SK-N-SH treated with all-trans-retinoic acid at 6 μM for 48 hours (cell line): Measurements from ENCODE around the gene HMGN4.

ENCODE experiments used
- ATAC-seq: fragments of 200-7000 bp; cut with Tn5 transposase; 3 replicates; pipeline ENCODE4 v1.9.1; 2020; ENCODE audit warnings: mild to moderate bottlenecking, moderate library complexity
- ARNTL ChIP-seq: fragments of 450-650 bp; formaldehyde crosslinking; IDR thresholded peaks from 2 replicates; pipeline ENCODE4 v1.5.0; 2020; ENCODE audit warnings: low read depth, mild to moderate bottlenecking, moderate library complexity, borderline replicate concordance
- BACH2 ChIP-seq: fragments of 250-450 bp; sonication (Bioruptor Pico); IDR thresholded peaks from 2 replicates; pipeline ENCODE4 v1.9.0; 2021; ENCODE audit warnings: mild to moderate bottlenecking, borderline replicate concordance
- CSDC2 ChIP-seq: fragments of 250-450 bp; sonication (Bioruptor Pico); IDR thresholded peaks from 2 replicates; pipeline ENCODE4 v1.5.0; 2020; ENCODE audit warnings: mild to moderate bottlenecking, moderate library complexity
- ESRRG ChIP-seq: fragments of 250-450 bp; sonication (Bioruptor Pico); IDR thresholded peaks from 2 replicates; pipeline ENCODE4 v1.6.1; 2021; ENCODE audit warnings: mild to moderate bottlenecking
- ISL1 ChIP-seq: fragments of 250-450 bp; sonication (Bioruptor Pico); IDR thresholded peaks from 2 replicates; pipeline ENCODE4 v2.1.2; 2022; ENCODE audit warnings: mild to moderate bottlenecking, moderate library complexity
- OSR1 ChIP-seq: fragments of 250-450 bp; sonication (Bioruptor Pico); IDR thresholded peaks from 2 replicates; pipeline ENCODE4 v1.8.0; 2022; ENCODE audit warnings: moderate library complexity, mild to moderate bottlenecking, inconsistent platforms
- POU6F1 ChIP-seq: fragments of 250-450 bp; sonication (Bioruptor Pico); IDR thresholded peaks from 2 replicates; pipeline ENCODE4 v1.8.0; 2021; ENCODE audit warnings: low read depth, mild to moderate bottlenecking, moderate library complexity, borderline replicate concordance
- PPARA ChIP-seq: fragments of 250-450 bp; sonication (Bioruptor Pico); IDR thresholded peaks from 2 replicates; pipeline ENCODE4 v1.5.0; 2020; ENCODE audit warnings: mild to moderate bottlenecking, borderline replicate concordance
- RARB ChIP-seq: fragments of 250-450 bp; sonication (Bioruptor Pico); IDR thresholded peaks from 2 replicates; pipeline ENCODE4 v1.8.0; 2021; ENCODE audit warnings: mild to moderate bottlenecking, moderate library complexity
- SNAI2 ChIP-seq: fragments of 250-450 bp; sonication (Bioruptor Pico); IDR thresholded peaks from 2 replicates; pipeline ENCODE4 v1.5.0; 2020; ENCODE audit warnings: mild to moderate bottlenecking, moderate library complexity
- TCF4 ChIP-seq: fragments of 250-450 bp; sonication (Bioruptor Pico); IDR thresholded peaks from 2 replicates; pipeline ENCODE4 v1.8.0; 2021; ENCODE audit warnings: mild to moderate bottlenecking, moderate library complexity, borderline replicate concordance
- TSHZ2 ChIP-seq: fragments of 250-450 bp; sonication (Bioruptor Pico); IDR thresholded peaks from 2 replicates; pipeline ENCODE4 v1.5.0; 2020; ENCODE audit warnings: mild to moderate bottlenecking, moderate library complexity
- ZC3H10 ChIP-seq: fragments of 250-450 bp; sonication (Bioruptor Pico); IDR thresholded peaks from 2 replicates; pipeline ENCODE4 v1.5.1; 2021; ENCODE audit warnings: mild to moderate bottlenecking, moderate library complexity
- ZFP3 ChIP-seq: fragments of 250-450 bp; sonication (Bioruptor Pico); IDR thresholded peaks from 2 replicates; pipeline ENCODE4 v1.5.0; 2020; ENCODE audit warnings: mild to moderate bottlenecking, moderate library complexity
- ZFP30 ChIP-seq: fragments of 450-650 bp; formaldehyde crosslinking; IDR thresholded peaks from 2 replicates; pipeline ENCODE4 v1.5.0; 2022; ENCODE audit warnings: mild to moderate bottlenecking, moderate library complexity
- ZNF70 ChIP-seq: fragments of 450-650 bp; formaldehyde crosslinking; IDR thresholded peaks from 2 replicates; pipeline ENCODE4 v1.5.0; 2020; ENCODE audit warnings: mild to moderate bottlenecking, moderate library complexity
- ZNF8 ChIP-seq: fragments of 450-650 bp; formaldehyde crosslinking; IDR thresholded peaks from 2 replicates; pipeline ENCODE4 v1.5.0; 2020; ENCODE audit warnings: mild to moderate bottlenecking, moderate library complexity
- TF ChIP-seq, protein P1 (sequence below): fragments of 250-450 bp; sonication (Bioruptor Pico); IDR thresholded peaks from 2 replicates; pipeline ENCODE4 v1.5.1; 2021; ENCODE audit warnings: mild to moderate bottlenecking, moderate library complexity
- TF ChIP-seq, protein P2 (sequence below): fragments of 250-450 bp; sonication (Bioruptor Pico); IDR thresholded peaks from 2 replicates; pipeline ENCODE4 v1.5.1; 2020; ENCODE audit warnings: low read depth, mild to moderate bottlenecking, moderate library complexity
- TF ChIP-seq, protein P3 (sequence below): fragments of 250-450 bp; sonication (Bioruptor Pico); IDR thresholded peaks from 2 replicates; pipeline ENCODE4 v1.8.0; 2020; ENCODE audit warnings: mild to moderate bottlenecking, moderate library complexity, borderline replicate concordance

HMGN4 gene

GRCh38 chr6:26568601-26569432, 30.7 kb downstream of the HMGN4 start:
- peak; percentile 62 for ATAC-seq
- TF ChIP-seq BACH2 (no peak), ZFP3 (CRISPR knock-in tag) (no peak), TCF4 (no peak), ESRRG (no peak), SNAI2 (no peak), ARNTL (no peak), TSHZ2 (CRISPR knock-in tag) (no peak), PPARA (CRISPR knock-in tag) (no peak), RARB (no peak), ZFP30 (no peak), ZNF70 (no peak), ISL1 (no peak), POU6F1 (CRISPR knock-in tag) (no peak), OSR1 (CRISPR knock-in tag) (no peak), ZNF8 (CRISPR knock-in tag) (no peak), ZC3H10 (CRISPR knock-in tag) (no peak)
- TF ChIP-seq, protein P1, sequence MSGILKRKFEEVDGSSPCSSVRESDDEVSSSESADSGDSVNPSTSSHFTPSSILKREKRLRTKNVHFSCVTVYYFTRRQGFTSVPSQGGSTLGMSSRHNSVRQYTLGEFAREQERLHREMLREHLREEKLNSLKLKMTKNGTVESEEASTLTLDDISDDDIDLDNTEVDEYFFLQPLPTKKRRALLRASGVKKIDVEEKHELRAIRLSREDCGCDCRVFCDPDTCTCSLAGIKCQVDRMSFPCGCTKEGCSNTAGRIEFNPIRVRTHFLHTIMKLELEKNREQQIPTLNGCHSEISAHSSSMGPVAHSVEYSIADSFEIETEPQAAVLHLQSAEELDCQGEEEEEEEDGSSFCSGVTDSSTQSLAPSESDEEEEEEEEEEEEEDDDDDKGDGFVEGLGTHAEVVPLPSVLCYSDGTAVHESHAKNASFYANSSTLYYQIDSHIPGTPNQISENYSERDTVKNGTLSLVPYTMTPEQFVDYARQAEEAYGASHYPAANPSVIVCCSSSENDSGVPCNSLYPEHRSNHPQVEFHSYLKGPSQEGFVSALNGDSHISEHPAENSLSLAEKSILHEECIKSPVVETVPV (CRISPR knock-in tag): no peak
- TF ChIP-seq, protein P2, sequence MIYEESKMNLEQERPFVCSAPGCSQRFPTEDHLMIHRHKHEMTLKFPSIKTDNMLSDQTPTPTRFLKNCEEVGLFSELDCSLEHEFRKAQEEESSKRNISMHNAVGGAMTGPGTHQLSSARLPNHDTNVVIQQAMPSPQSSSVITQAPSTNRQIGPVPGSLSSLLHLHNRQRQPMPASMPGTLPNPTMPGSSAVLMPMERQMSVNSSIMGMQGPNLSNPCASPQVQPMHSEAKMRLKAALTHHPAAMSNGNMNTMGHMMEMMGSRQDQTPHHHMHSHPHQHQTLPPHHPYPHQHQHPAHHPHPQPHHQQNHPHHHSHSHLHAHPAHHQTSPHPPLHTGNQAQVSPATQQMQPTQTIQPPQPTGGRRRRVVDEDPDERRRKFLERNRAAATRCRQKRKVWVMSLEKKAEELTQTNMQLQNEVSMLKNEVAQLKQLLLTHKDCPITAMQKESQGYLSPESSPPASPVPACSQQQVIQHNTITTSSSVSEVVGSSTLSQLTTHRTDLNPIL (CRISPR knock-in tag): no peak

- TF ChIP-seq, protein P3, sequence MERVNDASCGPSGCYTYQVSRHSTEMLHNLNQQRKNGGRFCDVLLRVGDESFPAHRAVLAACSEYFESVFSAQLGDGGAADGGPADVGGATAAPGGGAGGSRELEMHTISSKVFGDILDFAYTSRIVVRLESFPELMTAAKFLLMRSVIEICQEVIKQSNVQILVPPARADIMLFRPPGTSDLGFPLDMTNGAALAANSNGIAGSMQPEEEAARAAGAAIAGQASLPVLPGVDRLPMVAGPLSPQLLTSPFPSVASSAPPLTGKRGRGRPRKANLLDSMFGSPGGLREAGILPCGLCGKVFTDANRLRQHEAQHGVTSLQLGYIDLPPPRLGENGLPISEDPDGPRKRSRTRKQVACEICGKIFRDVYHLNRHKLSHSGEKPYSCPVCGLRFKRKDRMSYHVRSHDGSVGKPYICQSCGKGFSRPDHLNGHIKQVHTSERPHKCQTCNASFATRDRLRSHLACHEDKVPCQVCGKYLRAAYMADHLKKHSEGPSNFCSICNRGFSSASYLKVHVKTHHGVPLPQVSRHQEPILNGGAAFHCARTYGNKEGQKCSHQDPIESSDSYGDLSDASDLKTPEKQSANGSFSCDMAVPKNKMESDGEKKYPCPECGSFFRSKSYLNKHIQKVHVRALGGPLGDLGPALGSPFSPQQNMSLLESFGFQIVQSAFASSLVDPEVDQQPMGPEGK (CRISPR knock-in tag): no peak
- TF ChIP-seq, protein P1 (CRISPR knock-in tag): no peak
- TF ChIP-seq BACH2 (no peak), CSDC2 (CRISPR knock-in tag) (no peak), SNAI2 (no peak), POU6F1 (CRISPR knock-in tag) (no peak), RARB (no peak), ESRRG (no peak), ISL1 (no peak), ARNTL (no peak), TCF4 (no peak), ZFP3 (CRISPR knock-in tag) (no peak), TSHZ2 (CRISPR knock-in tag) (no peak)
- TF ChIP-seq, protein P2 (CRISPR knock-in tag): no peak
- no peak for ATAC-seq
Measured at GRCh38 chr6:26569433-26569764, 31.2 kb downstream of the HMGN4 start.
